LNCAP (cell line): Measurements from ENCODE around the gene PJVK.

Experiments used
- CTCF ChIP-seq: fragments of 450-650 bp; IDR thresholded peaks from 2 replicates; pipeline ENCODE4 v1.5.1; 2017; ENCODE audit warnings: mild to moderate bottlenecking

Gene PJVK

GRCh38 chr2:178450774-178451525, at the start of gene PJVK, which contains the start of gene PRKRA:
Gene PJVK (plus strand): TSS chr2:178451378. CDS start chr2:178453410, 2,032 bp downstream.
Gene PRKRA (minus strand): TSS chr2:178451175. CDS start chr2:178451030, 145 bp downstream.
- no peak for TF ChIP-seq CTCF

- TF ChIP-seq CTCF: no peak
Observed at GRCh38 chr2:178401994-178402437, 49.2 kb upstream of the PJVK start.

- no peak for TF ChIP-seq CTCF
Observed at GRCh38 chr2:178403671-178404306, 47.4 kb upstream of the PJVK start.

GRCh38 chr2:178404368-178404767, 46.8 kb upstream of the PJVK start:
- no peak for TF ChIP-seq CTCF

- no peak for TF ChIP-seq CTCF
Observed at GRCh38 chr2:178409261-178409660, 41.9 kb upstream of the PJVK start.

- TF ChIP-seq CTCF: no peak
Observed at GRCh38 chr2:178412047-178412446, 39.1 kb upstream of the PJVK start.

GRCh38 chr2:178413472-178414265, 37.5 kb upstream of the PJVK start:
- no peak for TF ChIP-seq CTCF
